T47D (cell line): ENCODE data around the gene NALF2.

ENCODE experiments used
- DNase-seq, 2 experiments: peaks; one replicate each; pipeline versions ENCODE4 v3.0.0 to v3.0.0-alpha.2; 2011 to 2012; ENCODE audit warnings: low read depth in 1 of 2, low spot score in 1 of 2
- JUND ChIP-seq: IDR thresholded peaks from 2 replicates; pipeline ENCODE4 v1.6.1; 2012; ENCODE audit warnings: low read depth
- in situ Hi-C: cut with HindIII; loops from 2 replicates; pipeline ENCODE4 v1.10.0; 2016; ENCODE audit warnings: low sequenced_read_pairs, low pct_unique_long_range_greater_than_20kb

NALF2 gene

DNA sequence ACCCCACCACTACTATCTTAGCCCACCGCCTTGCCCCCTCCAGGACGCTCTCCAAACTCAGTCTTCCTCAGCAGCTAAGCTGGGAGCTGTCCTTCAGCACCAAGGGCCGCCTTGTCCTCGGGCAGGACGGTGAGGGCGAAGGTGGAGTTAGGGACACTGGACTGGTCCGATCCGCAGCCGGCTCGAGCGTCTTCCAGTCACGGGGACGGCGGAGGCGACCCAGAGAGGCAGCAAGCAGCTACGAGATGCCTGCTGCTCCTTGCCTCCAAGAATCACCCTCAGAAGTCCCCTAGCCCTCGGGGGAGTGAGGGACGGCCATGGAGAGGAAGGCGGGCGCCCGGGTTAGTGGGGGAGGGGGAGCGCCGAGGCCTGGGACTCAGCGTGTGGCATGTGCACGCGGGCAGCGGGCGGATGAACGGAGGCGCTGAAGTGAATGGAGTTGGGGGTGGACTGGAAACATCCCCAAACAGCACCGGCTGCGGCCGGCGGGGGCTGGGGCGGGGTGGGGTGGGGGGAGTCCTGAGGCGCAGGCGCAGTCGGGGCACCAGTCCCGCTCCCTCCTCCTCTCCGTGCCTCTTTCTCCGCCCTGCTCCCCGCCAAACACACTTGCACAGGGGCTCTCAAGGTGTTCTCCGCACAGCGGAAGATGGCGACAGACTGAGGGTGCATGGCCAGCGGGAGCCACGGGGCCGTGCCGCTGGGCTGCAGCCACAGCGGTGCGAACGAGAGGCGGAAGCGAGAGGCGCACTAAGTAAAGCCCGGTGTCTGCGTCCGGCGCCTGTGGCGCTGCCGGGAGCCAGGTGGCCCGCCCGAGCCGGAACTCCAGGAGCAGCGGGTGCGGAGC, at the start of gene NALF2:
Gene NALF2 (plus strand): TSS at position 545 of the 844 bp plus-strand sequence. CDS start 957 bp downstream, outside the sequence.
- DNase-seq = peak; percentile 45 to 74
- in situ Hi-C loops = no loop called here
- no peak for TF ChIP-seq JUND

DNA sequence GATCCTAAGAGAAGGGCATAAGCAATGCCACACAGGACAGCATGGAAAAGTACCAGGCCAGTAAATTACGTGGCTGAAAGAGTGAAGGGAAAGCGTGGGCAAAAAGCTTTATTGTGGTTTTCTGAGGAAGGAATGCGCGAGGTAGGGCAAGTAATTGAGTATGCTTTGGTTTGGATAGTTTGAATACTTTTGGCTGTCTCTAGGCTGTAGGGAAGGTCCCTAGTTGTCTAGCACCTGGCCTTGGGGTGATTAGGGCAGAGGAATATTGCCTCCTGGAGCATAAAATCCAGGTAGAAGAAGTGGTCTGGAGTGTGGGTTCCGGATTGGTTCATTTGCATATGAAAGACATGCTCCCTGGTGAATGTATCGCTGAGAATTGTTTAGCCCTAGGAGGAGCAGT, 46.4 kb upstream of the NALF2 start:
- in situ Hi-C loops = no loop called here
- DNase-seq = no peak
- no peak for TF ChIP-seq JUND

DNA sequence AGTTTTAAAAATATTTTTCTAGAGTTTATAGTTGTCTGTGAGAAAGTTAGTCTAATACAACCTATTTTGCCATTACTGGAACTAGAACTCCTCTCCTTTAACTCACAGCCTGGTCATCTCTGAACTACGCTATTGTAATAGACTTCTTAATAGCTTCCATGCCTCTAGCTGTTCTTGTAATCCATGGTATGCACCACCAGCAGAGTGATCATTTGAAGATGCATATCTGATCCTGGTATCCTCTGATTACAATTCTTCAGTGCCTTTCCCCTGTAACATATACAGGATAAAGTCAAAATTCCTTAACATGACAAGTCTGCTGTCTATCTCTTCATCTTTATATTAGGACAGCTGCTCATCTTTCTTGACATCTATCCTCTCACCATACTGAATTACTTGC, 37.6 kb upstream of the NALF2 start:
- in situ Hi-C loops = no loop called here
- TF ChIP-seq JUND = no peak
- no peak for DNase-seq

DNA sequence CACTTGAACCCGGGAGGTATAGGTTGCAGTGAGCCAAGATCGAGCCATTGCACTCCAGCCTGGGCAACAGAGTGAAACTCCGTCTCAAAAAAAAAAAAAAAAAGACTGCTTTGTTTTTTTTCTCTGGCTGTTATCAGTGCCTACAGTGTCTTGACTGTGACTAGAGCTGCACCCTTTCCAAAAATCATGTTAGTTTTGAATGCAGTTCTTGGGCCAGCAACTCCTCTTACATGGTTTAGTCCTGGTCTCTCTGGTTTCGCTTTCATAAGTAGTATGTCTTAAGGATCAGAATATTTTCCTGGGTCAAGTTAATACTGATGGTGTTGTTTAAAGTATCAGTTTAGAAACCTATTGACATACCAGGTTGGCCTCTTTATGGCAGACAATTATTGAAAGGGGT, 34.2 kb upstream of the NALF2 start:
- in situ Hi-C loops = no loop called here

DNA sequence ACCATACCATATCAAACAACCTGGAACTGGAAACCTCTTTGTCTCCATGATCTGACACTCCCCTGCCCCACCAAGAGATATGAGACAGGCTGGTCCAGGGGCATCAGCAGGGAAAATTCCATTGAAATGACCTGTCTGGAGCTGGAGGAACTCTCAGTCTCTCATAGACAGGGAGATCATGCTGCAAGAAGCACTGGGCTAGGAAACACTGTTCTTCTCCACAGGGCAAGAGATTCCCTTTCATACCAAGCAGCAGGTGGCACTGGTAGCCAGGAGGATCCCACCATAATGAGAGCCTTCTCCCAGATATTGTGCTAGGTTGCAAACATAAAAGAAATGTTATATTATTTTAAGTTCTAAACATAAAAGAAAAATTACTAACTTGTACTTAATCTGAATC, 14.5 kb upstream of the NALF2 start:
- DNase-seq = no peak
- in situ Hi-C loops = no loop called here
- no peak for TF ChIP-seq JUND

More for the DNA sequence above, 34.2 kb upstream of the NALF2 start:
- DNase-seq = no peak
- TF ChIP-seq JUND = no peak

DNA sequence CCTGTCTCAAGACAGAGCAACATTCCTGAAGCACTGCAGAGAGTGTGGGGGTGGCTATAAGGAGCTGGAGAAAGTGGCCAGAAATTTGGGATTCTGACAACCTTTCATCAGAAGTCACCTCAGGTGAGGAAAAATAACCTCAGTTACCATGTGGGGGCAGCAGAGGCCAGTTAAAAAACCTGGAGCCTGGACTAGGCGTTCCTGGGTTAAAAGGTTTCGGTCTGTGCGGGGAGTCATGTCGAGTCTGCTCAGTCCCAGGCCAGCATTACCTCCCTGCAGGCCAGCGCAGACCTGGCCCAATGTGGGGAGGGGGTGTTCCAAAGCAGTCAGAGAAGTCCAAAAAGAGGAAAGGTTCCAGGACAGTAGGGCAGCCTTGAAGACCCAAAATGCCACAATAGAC, 10.9 kb upstream of the NALF2 start:
- DNase-seq = peak in 1 of 2 experiments; percentile 38
- in situ Hi-C loops = no loop called here
- TF ChIP-seq JUND = no peak

DNA sequence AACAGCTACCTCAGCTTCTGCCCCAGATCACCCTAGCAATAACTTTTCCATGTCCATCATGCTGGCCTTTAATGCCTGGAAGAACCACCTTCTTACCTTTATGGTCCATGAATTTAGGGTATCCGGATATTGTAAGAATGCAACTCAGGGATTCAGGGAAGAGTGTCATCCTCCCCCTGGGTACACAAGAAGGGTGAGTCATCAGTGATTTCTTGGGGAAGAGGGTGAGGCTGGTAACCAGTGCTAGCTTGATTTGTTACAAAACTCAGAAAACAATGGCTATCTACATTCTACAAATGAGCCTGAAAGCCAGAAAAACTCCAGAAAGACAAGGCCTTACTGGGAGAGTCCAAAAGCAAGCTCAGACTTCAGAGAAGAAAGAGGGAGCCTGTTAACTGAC, 10.4 kb upstream of the NALF2 start:
- in situ Hi-C loops = no loop called here
- DNase-seq = no peak
- no peak for TF ChIP-seq JUND

DNA sequence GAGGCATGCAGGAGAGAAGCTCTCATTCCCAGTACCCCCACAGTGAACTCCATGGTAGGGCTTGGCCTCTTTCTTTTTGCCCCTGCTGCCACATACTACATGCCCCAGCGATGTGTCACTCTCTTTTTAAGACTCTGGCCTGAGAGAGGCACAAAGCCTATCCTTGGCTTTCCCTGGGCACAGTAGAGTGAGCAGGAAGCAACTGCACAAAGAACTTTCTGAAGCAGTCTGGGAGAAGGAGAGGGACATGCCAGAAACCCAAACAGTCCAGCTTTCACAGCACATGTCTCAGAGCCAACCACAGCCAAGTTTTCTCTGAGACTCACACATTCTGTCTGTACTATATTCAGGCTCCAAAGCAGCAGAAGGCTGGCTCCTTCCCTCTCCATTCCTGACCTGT, 7.9 kb upstream of the NALF2 start:
- no peak for TF ChIP-seq JUND
- in situ Hi-C loops = no loop called here
- DNase-seq = no peak

DNA sequence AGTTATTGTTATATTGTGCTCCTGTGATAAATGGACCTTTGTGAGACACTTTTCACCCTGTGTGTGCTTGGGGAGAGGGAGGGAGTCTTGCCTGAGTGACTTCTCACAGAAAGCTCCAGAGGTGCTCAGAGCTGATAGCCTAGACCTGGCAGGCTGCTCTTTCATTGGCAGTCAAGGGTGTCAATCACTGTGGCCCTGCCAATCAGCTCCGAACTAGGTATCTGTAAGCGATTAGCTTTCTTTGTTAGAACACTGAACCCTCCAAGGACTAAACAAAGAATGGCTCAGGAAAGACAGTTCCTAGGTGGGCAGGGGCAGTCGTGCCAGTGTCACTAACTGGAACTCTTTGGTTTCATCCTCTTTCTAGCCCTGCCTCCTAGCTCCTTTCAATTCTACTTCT, 2.7 kb upstream of the NALF2 start:
- in situ Hi-C loops = no loop called here
- peak in 1 of 2 experiments; percentile 51 for DNase-seq

DNA sequence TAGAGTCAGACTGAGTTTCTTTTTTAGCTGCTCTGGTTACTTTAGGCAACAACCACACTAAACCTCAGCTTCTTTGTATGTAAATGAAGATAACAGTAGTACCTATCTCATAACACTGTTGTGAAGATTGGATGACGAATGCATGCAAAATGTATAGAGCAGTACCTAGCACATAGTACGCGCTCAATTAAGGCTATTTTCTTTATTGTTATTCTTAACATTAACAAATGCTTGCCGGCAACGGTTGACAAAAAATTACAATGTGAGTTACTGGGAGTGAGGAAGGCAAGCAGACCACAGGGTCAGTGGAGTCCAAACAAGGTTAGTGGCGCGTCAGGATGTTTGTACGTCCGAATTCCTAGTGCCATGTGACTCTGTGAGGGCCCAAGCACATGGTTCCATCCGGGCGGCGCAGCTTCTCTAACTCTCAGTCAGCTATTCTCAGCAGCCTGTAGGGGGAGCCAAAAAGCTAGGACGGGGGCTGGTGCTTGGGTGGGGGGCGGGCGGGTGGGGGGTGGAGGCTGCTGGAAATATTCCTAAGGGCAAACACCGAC, 821 bp upstream of the NALF2 start:
- DNase-seq = no peak
- in situ Hi-C loops = no loop called here
- no peak for TF ChIP-seq JUND

More for the DNA sequence above, 2.7 kb upstream of the NALF2 start:
- no peak for TF ChIP-seq JUND

DNA sequence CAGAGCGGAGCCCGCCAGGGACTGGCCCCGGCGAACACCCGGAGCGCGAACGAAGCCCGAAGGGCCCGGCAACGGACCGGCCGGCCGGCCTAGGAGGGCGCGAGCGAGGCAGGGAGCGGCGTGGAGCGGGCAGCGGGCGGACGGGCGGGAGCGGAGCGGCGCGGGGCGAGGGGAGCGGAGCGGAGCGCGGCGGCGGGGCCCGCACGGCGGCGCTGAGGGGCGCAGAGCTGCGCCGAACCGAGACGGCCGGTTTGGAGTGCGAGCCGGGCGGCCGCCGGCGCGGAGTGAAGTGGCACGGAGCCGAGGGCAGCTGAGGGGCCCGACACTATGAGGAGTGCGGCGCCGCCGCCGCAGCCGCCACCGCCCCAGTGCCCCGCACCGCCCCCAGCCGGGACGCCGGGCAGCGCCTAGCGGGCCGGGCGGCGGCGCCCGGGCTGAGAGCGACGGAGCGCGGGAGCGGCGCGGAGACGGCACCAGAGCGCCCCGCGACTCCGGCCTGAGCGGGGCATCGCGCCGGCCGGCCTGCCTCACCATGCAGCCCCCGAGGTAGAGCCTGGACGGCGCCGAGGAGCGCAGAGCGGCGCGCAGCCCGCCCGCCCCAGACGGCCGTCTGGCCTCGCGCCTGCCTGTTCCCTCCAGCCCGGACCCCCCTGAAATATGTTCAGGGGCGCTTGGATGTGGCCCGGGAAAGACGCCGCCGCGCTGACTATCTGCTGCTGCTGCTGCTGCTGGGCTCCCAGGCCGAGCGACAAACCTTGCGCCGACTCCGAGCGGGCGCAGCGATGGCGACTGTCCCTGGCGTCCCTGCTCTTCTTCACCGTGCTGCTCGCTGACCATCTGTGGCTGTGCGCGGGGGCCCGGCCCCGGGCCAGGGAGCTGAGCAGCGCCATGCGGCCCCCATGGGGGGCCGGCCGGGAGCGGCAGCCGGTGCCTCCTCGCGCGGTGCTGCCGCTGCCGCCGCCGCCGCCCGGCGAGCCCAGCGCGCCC, 793 bp downstream of the NALF2 start:
- DNase-seq = peak in 1 of 2 experiments; percentile 0
- in situ Hi-C loops = no loop called here
- TF ChIP-seq JUND = no peak

DNA sequence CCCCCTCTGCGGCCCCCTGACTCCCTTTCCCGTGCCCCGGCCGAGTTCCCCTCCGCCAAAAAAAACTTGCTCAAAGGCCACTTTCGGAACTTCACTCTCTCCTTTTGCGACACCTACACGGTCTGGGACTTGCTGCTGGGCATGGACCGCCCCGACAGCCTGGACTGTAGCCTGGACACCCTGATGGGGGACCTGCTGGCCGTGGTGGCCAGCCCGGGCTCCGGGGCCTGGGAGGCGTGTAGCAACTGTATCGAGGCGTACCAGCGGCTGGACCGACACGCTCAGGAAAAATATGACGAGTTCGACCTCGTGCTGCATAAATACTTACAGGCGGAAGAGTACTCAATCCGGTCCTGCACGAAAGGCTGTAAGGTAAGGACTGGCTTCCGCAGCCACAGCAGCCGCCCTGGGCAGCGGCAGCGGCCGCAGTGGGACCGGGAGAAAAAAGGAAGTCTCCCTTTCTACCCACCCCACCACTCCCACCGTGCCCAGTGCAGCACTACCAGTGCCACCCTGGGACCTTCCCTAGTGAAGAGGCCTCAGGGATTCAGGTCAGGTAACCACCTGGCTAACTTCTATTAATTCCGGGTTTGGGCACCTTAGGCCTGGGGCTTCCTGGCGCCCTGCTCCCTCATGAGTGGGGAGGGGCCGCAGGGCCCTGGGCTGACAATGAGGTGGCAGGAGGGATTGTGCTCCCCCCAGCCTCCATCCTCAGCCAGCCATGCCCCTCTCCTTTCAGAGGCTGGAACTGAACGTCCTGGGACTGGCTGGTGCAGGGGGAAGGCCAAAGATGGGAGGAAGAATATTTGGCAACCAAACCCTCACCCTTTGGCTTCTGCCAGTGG, 1.9 kb downstream of the NALF2 start:
- TF ChIP-seq JUND = no peak
- in situ Hi-C loops = no loop called here
- DNase-seq = no peak
